Hematopoietic multipotent progenitor cell treated with erythropoietin and hydrocortisone succinate and interleukin-3 and kit ligand, for 17 days (in vitro differentiated cells): ENCODE measurements around the gene CACNA2D1.
"Not testable (repeated sequence)": the region's sequence is repeated elsewhere in the genome, so short reads cannot be mapped to it uniquely, and the experiment has no call there.

Experiments
- DNase-seq: peaks from one replicate; pipeline ENCODE4 v3.0.0-alpha.2; 2015; ENCODE audit warnings: low spot score

Gene CACNA2D1

DNA sequence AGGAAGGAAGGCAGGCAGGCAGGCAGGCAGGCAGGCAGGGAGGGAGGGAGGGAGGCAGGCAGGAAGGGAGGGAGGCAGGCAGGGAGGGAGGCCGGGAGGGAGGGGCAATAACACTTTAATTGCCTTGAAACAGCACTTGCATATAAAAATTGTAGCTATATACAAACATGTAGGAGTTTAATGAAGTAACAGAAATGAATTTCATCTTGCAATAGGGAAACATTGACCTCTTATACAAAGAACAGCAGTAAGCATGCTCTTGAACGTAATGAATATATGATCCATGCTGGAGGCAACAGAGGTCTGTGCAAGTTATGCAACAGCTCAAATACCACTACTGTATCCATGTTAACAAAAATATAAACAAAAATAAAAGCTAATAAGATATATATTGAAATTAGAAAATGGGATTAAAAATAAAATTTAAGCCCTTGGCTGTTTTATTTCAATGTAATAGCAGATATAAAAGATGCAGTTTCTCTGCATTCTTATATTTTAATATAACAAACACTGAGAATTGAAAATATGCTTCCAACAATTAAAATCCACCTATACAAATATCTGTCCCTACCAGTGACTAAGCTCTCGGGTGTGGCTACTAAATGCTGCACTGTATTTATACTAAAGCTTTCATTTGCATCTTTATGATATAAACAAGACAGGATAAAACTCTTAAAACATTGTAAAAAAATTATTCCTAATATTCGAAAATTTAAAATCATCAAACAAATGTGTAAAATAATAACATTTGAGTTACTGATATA, 50.3 kb downstream of the CACNA2D1 start:
- DNase-seq, result no peak

DNA sequence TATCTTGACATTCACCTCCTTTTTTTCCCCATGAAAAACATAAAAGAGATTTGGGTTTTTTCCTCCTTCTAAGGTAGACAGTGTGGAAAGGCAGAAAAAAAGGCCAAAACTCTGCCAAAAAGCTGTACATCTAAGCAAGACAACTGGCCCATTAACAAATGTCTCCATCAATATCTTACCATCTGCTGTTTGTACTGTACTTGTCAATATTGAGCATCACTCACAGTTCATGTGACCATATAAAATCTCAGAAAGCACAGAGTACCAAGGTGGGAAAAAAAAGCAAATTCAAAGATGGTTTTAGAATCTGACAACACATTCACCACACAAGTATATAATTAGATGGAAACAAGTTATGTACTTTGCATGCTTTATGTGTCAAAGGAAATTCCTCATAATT, 52.6 kb downstream of the CACNA2D1 start:
- DNase-seq, result no peak

DNA sequence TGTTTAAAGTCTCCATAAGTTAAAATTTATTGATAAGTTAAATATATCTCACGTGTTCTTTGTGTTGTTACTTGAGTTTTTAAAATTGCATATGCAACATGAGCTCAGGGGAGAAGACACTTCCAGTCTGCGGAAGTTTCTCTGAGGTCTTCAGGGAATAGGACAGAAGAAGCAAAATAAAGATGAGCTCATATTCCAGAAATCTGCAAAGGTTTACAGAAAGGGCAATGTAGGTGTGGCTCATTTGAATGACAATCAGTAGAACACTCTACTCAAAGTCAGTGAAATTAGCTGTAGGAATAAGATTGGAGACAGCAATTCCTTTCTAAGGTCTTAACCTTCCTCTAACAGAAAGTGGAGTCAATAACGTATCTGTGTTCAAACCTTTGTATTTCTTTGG, 53.7 kb downstream of the CACNA2D1 start:
- DNase-seq, result no peak

DNA sequence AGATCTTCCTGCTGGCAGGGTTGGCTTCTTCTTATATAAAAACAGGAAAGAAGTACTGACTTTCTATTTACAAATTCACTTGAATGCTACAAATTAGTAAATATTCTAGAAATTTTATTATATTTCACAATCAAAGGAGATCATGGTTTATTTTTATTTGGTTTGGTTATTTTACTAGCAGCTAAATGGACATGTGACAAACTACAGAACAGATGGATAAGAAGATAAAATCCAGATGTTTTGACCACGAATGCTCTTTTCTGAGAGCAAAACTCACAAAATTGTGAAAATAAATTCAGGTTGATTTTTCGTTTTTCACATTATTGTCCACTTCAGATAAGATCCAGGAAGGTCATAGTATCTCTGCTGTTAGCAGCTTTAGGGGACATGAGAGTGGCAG, 55.4 kb downstream of the CACNA2D1 start:
- DNase-seq, result no peak

DNA sequence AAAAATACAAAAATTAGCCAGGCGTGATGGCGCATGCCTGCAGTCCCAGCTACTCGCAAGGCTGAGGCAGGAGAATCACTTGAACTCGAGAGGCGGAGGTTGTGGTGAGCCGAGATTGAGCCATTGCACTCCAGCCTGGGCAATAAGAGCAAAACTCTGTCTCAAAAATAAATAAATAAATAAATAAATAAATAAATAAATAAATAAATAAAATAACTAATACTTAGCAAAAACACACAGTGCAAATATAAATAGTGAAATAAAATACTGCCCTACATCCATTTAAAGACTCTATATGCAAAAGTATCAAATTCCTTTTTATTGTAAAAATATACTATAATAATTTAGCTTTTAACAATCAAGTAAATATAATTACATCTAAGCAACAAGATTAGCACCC, 57.0 kb downstream of the CACNA2D1 start:
- not testable (repeated sequence) for DNase-seq

DNA sequence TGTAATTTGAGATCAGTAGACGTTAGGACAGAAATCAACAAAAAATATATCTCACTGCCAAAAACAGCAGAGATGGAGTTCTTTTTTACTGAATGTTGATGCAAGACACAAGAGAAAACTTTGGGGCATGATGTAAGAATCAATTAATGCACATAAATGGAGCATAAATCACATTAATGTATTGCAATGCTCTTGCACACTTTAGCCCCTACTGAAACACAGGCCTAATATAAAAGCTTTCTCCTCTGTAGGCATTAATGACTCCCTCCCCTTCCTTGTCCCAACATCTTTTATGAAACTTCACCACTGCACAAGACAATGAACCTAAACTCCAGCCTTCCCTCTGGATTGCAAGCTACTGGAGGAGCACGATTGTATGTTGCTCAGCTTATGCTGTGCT, 58.8 kb downstream of the CACNA2D1 start:
- DNase-seq, result no peak

DNA sequence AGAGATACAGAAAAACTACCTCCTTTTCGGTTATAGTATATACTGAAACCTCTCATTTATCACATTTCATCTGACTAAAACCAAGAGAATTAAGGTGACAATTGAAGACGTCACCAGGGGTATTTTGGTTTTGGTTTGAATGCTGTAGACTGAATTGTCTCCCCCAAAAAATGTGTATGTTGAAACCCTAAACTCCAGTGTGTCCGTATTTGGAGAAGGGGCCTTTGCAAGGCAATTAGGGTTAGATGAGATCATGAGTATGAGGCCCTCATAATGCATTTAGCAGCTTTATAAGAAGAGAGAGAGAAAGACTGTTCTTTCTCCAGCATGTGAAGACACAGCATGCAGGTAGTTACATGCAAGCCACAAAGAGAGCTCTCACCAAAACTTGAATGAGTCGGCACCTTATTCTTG, 59.5 kb downstream of the CACNA2D1 start:
- DNase-seq, result no peak

DNA sequence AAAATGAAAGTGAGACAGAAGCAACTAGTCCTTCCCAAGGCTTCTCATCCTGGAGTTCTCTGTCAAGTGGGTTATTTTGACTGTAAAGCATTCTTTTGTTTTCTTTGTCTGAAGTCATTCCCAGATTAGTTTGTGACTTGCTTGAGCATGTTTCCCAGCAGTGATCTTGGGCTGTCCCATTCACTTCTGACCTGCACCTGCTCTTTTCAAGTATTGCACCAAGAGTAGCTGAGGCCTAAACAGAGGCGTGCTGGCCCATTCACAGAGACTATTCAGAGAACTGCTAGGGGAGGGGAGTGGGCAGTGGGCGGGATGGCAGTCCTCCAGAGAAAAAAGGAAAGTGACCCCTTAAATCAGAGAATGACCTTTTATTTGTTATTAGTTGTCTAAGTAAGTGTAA, 61.3 kb downstream of the CACNA2D1 start:
- no peak for DNase-seq

DNA sequence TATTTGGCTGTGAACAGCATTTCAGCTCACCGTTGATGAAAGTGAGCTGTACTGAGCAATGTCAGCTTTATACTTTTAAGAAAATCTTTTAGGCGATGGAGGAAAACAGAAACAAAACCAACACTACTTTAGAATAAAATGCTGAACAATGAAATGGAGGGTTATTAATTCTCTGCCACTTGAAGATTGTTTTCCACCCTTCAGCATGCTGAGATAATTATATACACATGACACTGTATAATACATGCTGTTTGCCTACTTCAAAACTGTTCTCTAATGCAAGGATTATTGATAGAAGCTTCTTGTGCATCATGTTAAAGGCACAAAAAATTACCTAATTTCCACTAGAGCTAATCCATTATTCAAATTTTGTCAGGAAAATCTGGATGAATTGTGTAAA, 66.8 kb downstream of the CACNA2D1 start:
- no peak for DNase-seq

DNA sequence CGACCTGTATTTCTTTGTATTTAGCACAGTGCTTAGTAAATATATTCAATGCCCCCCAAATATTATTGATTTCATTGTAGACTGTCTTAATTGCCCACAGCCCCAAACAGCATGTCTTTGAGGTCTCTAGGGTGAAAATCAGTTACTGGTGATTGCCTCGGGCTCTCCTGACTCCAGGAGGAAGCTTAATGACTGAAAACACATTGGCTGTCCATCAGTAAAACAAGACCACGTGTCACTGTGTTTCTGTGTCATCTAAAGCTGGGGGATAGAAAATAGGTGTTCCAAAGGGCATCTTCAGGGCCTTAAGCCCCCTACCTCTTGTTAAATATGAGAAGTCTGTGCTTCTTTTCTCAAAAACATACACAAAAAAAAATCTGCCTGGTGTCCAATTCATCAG, 67.9 kb downstream of the CACNA2D1 start:
- DNase-seq, result no peak

DNA sequence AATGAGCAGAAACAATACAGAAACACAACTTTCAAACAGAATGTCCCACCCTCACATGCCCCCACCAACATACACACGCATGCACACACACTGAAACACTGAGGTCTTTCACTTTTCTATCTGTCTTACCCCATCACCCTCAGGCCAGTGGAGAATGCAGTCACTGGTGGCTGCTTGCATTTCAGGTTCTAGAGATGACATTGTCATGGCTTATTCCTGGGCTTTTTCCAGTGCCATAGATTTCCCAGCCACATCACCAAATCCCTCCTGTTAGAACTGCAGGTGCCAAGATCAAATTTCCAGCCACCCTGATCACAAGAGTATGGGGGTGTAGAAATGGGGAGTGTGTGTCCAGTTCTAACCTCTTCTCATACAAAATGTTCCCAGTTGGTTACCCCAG, 68.4 kb downstream of the CACNA2D1 start:
- no peak for DNase-seq

DNA sequence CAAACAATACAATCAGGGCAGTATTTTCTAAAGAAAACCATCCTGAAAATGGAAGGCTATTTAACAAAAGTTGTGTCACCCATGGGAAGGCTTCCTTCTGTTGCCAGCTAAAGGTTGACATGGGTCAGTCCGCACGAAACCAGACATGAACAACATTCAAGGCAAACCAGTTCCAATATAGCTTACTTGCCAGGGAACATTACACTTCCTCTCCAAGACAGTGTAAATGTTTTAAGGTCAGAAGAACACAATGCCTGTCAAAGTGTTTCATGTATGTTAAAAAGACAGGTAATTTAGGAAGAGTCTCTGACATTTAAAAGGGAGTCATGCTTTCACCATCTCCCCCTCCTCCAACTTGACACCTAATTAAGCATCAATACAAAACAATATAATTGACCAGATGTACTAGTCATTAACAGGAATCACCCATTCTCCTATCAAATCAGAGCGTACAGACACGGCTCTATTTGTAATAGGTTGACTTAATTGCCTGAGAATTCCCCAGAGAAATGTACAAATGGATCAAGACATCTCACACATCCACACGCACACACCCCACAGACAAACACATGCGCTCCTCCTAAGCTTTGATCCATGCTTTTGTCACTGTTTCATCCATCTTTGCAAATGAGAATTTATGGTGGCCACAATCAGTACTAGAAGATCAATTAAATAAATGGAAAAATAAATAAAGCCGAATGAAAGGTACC, 69.5 kb downstream of the CACNA2D1 start:
- DNase-seq, result no peak

DNA sequence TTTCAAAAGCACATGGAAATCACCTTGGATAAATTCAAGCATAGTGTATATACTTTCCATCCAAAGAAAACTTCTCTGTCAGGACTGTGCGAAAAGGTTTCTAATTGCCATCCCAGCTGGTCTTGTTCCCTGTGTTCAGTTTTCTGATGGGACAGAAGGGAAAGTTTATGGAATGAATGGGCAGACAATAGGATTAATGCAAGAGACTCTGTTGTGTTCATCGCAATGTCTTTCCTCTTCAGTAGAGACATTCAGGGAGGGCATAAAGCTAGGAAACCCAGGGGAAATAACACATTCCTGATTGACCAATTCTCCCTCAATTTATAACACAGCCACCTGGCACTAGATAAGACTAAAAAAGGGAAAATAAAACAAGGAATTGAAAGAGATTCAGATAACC, 78.9 kb downstream of the CACNA2D1 start:
- no peak for DNase-seq

DNA sequence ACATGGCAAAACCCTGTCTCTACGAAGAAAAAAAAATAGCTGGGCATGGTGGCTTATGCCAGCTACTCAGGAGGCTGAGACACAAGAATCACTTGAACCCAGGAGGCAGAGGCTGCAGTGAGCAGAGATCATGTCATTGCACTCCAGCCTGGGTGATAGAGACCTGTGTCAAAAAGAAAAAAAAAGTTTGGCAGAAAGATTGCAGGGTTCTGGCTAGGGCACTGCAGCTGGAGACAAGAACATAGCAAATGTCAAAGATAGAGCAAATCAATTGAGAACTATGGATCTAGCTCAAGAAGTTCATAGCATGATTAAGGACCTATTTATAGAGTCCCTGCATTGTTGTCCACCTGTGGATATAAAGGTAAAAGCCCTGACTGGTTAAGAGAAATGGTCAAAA, 79.5 kb downstream of the CACNA2D1 start:
- no peak for DNase-seq

DNA sequence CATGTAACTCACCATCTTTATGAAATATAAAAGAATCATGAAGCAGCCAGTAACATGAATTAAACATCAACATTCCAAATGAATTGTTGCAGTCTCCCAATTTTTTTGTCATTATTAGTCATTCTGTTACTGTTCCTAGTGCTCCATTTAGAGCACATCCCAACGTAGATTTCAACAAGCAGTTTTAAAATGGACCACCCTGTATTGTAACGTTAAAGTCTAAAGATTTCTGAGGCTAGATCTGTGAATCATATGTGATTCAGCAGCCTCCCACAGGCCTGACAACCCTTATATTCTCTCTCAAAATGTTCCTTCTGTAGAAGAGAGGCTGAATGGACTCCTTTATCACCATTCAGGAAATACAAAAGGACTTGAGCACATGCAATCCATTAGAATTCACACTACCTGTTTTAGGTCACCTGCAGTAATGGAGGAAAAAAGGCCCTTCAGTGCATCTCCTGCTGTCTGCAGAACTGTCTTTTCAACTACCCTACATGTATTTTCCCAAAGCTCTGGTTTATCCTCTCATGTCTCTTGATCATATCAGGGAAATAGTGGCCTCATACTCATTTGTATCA, 81.4 kb downstream of the CACNA2D1 start:
- DNase-seq, result no peak

DNA sequence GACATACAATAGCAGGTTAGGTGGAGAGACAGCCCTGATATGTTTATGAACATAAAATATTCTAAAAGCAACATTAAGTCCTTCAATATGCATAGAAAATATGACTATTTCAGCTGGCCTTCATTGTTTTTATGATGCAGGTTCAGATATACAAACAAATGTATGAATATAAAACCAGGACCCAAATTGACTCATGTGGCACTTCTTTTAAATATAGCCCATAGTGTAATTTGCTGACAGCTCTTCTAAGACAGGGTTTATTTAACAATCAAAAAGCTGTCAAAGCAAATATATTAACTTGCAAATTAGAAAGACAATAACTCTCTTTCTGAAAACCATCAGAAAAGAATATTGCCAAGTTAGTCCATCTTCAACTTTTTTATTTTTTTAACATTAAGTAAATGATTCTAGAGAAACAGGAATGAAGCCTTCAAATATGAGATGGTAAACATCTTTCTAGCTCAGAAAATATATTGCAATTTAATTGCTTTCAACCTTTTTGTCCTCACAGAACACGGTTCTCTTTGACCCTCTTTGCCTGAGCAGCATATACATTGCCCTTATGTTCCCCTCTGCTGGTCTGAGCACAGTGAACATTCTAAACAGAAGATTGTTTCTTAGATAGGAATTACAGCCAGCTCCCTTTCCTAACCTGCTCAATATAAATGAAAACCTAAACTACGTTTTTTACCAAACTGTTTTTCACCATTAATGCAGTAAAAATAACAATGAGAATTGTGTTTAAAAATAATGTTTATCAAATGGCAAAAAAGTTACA, 82.8 kb downstream of the CACNA2D1 start:
- no peak for DNase-seq

DNA sequence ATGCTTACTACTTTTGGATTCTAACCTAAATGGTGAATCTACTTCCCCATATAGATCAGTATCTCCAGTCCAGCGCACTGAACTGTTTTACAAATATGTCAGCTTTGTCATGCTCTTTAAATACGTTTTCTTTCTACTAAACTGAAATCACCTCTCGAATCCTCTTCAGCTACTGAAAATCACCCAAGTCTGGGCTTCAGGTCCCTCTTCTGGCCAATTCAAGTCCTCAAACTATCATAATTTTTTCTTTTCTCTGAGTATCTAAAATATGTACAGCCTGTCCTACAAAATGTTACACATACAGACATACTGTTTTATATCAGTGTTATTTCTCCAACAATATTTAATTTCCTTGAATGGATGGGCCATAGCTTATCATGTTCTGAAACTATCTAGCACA, 84.2 kb downstream of the CACNA2D1 start:
- DNase-seq, result no peak

DNA sequence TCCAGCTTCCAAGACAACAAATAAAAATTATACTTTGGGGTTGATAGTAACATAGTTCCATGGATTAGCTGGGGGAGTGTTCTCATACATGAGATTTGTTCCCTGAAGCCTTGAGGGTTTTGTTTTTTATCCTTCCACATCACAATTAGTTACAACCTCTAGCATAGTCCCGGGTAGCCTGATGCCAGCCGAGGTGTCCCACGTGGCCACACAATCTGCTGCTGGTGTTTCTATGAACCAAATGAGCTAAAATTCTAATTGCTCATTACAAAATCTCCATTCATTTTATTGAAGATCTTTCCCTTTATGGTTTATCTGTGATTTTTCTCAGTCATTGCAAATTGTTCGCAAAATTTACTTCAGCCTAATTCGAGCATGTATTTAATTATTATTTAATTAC, 84.7 kb downstream of the CACNA2D1 start:
- DNase-seq, result no peak

DNA sequence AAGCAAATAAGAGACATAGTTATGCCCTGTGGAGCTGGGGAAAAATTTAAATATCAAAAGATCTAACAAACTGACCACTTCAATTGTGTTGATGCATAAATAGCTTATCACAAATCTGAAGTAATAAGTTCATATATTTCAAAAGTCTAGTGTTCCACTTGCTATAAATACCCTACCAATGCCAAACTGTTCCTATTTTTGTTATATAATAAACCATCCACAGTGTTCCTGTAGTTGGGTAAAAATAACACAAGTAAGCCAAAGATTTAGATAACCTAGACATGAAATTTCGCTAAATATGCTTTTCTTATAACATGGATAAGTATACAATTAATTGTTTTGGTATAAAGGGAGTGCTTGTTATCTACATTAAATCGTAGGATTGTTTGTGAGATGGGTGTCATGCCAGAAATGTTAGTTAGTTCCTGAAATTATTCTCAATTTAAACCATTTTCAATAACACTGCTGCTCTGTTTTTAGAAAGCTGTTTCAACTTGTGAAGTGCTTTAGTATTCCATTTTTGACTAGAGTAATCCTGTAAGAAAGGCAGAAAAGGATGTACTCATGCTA, 85.5 kb downstream of the CACNA2D1 start:
- no peak for DNase-seq

DNA sequence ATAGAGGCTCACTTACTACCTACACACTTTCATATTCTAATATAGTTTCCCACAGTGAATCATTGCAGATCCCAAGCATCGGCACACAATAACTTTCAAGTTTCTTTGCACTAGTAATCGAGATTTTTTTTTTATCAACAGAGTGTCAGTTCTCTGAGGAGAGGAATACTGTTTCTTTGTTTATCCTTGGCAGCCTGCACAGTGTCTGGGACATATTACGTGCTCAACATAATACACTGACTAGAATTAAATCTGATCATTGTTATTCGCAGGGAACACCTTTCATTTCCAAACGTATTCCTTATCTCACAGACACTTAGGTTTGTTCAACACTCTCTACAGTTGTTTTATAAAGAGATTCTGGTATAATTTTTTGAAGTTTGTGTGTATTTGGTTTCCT, 95.3 kb downstream of the CACNA2D1 start:
- DNase-seq, result no peak

DNA sequence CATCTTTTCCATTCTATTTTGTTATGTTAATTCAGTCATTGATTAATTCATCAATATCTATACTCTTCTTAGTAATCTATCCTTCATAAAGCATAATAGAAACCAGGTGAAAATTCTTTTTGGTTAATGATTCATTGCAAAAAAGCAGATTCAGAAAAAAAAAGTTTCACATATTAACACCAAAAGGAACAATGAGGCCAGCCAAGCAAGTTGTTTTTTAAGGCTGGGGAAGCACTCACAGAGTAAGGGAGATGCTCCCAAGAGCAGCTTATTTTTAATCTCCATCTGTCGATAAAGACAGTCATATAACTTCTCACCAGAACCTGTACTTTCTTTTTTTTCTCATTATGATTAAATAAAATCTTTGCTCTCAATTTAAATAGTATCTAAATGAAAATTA, 95.8 kb downstream of the CACNA2D1 start:
- no peak for DNase-seq

DNA sequence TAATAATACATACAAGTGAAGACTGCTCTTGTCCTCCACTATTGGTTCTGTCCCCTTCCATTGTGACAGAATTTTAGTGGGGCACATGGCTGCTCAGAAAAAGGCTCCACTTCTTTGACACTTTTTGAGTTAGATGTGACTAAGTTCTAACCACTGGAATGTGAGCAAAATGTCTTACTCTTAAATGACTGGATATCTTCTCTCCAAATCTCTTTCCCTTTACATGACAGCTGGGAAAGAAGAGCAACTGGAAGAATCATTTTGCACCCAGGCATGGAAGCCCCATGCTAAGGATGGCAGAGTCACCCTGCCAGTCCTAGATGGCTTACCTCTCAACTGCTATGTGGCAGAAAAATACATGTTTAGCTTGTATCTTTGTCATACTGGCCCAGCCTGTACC, 97.7 kb downstream of the CACNA2D1 start:
- no peak for DNase-seq
